Neural cell (in vitro differentiated cells): ENCODE data around the gene MR1. TPM values are rescaled to one million over a fixed set of nuclear protein-coding genes. Genes with fewer than 3 reads are reported as not detected.

Experiments
- H2AFZ ChIP-seq: fragments of 200-600, 300-800 bp; sonication (generic), shearing (Covaris generic); 2 replicates; pipeline ENCODE4 v1.6.0; 2014; ENCODE audit warnings: low read depth, mild to moderate bottlenecking, antibody characterized with exemption, low read length, moderate library complexity
- H3F3A ChIP-seq: fragments of 200-600 bp; shearing (Covaris generic); 2 replicates; pipeline ENCODE4 v1.6.1; 2016; ENCODE audit warnings: mild to moderate bottlenecking, moderate library complexity, mixed read lengths, antibody characterized with exemption, low read length; ENCODE audit not compliant: insufficient read depth, poor library complexity, severe bottlenecking
- H3K27ac ChIP-seq: fragments of 200-600, 300-800 bp; sonication (generic), shearing (Covaris generic); 2 replicates; pipeline ENCODE4 v1.5.1; 2014; ENCODE audit warnings: mild to moderate bottlenecking, low read length, moderate library complexity
- H3K27me3 ChIP-seq: fragments of 300-800, 200-600 bp; sonication (generic), shearing (Covaris generic); 2 replicates; pipeline ENCODE4 v1.6.0; 2014; ENCODE audit warnings: mild to moderate bottlenecking, low read depth, low read length, moderate library complexity; ENCODE audit not compliant: insufficient read depth
- H3K36me3 ChIP-seq: fragments of 300-800, 200-600 bp; sonication (generic), shearing (Covaris generic); 2 replicates; pipeline ENCODE4 v1.5.1; 2014; ENCODE audit warnings: mild to moderate bottlenecking, antibody characterized with exemption, low read length, moderate library complexity; ENCODE audit not compliant: insufficient read depth
- H3K4me2 ChIP-seq: fragments of 300-800, 200-600 bp; sonication (generic), shearing (Covaris generic); 2 replicates; pipeline ENCODE4 v1.6.0; 2014; ENCODE audit warnings: mild to moderate bottlenecking, low read length
- H3K4me3 ChIP-seq: fragments of 300-800, 200-600 bp; sonication (generic), shearing (Covaris generic); 2 replicates; pipeline ENCODE4 v1.5.1; 2014; ENCODE audit warnings: mild to moderate bottlenecking, low read length, moderate library complexity
- H3K79me2 ChIP-seq: fragments of 200-600 bp; shearing (Covaris generic); replicated peaks from 2 replicates; pipeline ENCODE4 v1.6.0; 2014; ENCODE audit warnings: mild to moderate bottlenecking, low read length, moderate library complexity; ENCODE audit not compliant: insufficient read depth
- H3K9ac ChIP-seq: fragments of 300-800, 200-600 bp; sonication (generic), shearing (Covaris generic); 2 replicates; pipeline ENCODE4 v1.6.1; 2016; ENCODE audit warnings: mild to moderate bottlenecking, low read length, mixed read lengths
- H3K9me2 ChIP-seq: fragments of 200-600 bp; shearing (Covaris generic); 2 replicates; pipeline ENCODE4 v1.6.1; 2016; ENCODE audit warnings: mild to moderate bottlenecking, low read length, mixed read lengths; ENCODE audit not compliant: insufficient read depth
- H3K9me3 ChIP-seq: fragments of 200-600, 300-800 bp; sonication (generic), shearing (Covaris generic); 2 replicates; pipeline ENCODE4 v1.6.1; 2016; ENCODE audit warnings: mild to moderate bottlenecking, mixed run types, low read length, moderate library complexity, mixed read lengths
- H4K20me1 ChIP-seq: fragments of 200-600 bp; shearing (Covaris generic); 2 replicates; pipeline ENCODE4 v1.6.1; 2016; ENCODE audit warnings: mild to moderate bottlenecking, mixed run types; ENCODE audit not compliant: insufficient read depth
- EP300 ChIP-seq: fragments of 450-650 bp; conservative IDR thresholded peaks from 2 replicates; pipeline ENCODE4 v1.6.1; 2014; ENCODE audit warnings: antibody characterized with exemption, mild to moderate bottlenecking, moderate library complexity; ENCODE audit not compliant: poor library complexity, severe bottlenecking
- EZH2 ChIP-seq: fragments of 200-600, 300-800 bp; shearing (Covaris generic), sonication (generic); IDR thresholded peaks from 2 replicates; pipeline ENCODE4 v1.6.1; 2014; ENCODE audit warnings: antibody characterized with exemption, low read length, borderline replicate concordance, mild to moderate bottlenecking; ENCODE audit not compliant: insufficient read depth, poor library complexity, severe bottlenecking
- MXI1 ChIP-seq: fragments of 450-650 bp; conservative IDR thresholded peaks from 2 replicates; pipeline ENCODE4 v1.6.1; 2014; ENCODE audit warnings: antibody characterized with exemption, mild to moderate bottlenecking; ENCODE audit not compliant: poor library complexity, severe bottlenecking
- POLR2AphosphoS5 ChIP-seq: IDR thresholded peaks from 2 replicates; pipeline ENCODE4 v1.6.1; 2012
- RAD21 ChIP-seq: fragments of 450-650 bp; conservative IDR thresholded peaks from 2 replicates; pipeline ENCODE4 v1.6.1; 2014; ENCODE audit warnings: antibody characterized with exemption, mild to moderate bottlenecking, moderate library complexity
- SMC3 ChIP-seq: fragments of 450-650 bp; conservative IDR thresholded peaks from 2 replicates; pipeline ENCODE4 v1.6.1; 2014; ENCODE audit warnings: antibody characterized with exemption, mild to moderate bottlenecking, moderate library complexity; ENCODE audit not compliant: poor library complexity
- TAF1 ChIP-seq: IDR thresholded peaks from 2 replicates; pipeline ENCODE4 v1.6.1; 2012; ENCODE audit warnings: low read depth
- polyA plus RNA-seq: library from polyadenylated mRNA; depleted of rRNA; stranded (reverse); fragments of >200 nt; gene quantifications from 2 replicates; pipeline ENCODE4 v1.2.3, GENCODE V29; 2014
- TF ChIP-seq, protein P1 (sequence below): IDR thresholded peaks from 2 replicates; pipeline ENCODE4 v1.6.1; 2012; ENCODE audit warnings: borderline replicate concordance
- TF ChIP-seq, protein P2 (sequence below): fragments of 450-650 bp; IDR thresholded peaks from 2 replicates; pipeline ENCODE4 v1.5.1; 2014; ENCODE audit warnings: antibody characterized with exemption, mild to moderate bottlenecking, moderate library complexity; ENCODE audit not compliant: poor library complexity, severe bottlenecking

MR1 gene
- polyA plus RNA-seq, 1 donor from 2014 or later, result not detected

GRCh38 chr1:181064011-181064623 lies 30.3 kb downstream of the MR1 start:
- H3K4me3 ChIP-seq, result no peak overlapping the region
- no peak overlapping the region for H3K4me2 ChIP-seq
- no peaks in the 10 kb centered on the region for H3K79me2 ChIP-seq
- H4K20me1 ChIP-seq, result no peaks in the 10 kb centered on the region
- peaks cover 3% of the 10 kb centered on the region for H3K9me3 ChIP-seq
- no peaks in the 10 kb centered on the region for H3K27me3 ChIP-seq
- no peak overlapping the region for H3K9ac ChIP-seq
- no peaks in the 10 kb centered on the region for H3K9me2 ChIP-seq
- no peak overlapping the region for H2AFZ ChIP-seq
- H3K36me3 ChIP-seq, result no peaks in the 10 kb centered on the region
- no peaks in the 10 kb centered on the region for H3F3A ChIP-seq
- H3K27ac ChIP-seq, result no peak overlapping the region
- TF ChIP-seq EZH2 (no peak), MXI1 (no peak), SMC3 (no peak), EP300 (no peak), POLR2AphosphoS5 (no peak), TAF1 (no peak), RAD21 (no peak)
- TF ChIP-seq, protein P1, sequence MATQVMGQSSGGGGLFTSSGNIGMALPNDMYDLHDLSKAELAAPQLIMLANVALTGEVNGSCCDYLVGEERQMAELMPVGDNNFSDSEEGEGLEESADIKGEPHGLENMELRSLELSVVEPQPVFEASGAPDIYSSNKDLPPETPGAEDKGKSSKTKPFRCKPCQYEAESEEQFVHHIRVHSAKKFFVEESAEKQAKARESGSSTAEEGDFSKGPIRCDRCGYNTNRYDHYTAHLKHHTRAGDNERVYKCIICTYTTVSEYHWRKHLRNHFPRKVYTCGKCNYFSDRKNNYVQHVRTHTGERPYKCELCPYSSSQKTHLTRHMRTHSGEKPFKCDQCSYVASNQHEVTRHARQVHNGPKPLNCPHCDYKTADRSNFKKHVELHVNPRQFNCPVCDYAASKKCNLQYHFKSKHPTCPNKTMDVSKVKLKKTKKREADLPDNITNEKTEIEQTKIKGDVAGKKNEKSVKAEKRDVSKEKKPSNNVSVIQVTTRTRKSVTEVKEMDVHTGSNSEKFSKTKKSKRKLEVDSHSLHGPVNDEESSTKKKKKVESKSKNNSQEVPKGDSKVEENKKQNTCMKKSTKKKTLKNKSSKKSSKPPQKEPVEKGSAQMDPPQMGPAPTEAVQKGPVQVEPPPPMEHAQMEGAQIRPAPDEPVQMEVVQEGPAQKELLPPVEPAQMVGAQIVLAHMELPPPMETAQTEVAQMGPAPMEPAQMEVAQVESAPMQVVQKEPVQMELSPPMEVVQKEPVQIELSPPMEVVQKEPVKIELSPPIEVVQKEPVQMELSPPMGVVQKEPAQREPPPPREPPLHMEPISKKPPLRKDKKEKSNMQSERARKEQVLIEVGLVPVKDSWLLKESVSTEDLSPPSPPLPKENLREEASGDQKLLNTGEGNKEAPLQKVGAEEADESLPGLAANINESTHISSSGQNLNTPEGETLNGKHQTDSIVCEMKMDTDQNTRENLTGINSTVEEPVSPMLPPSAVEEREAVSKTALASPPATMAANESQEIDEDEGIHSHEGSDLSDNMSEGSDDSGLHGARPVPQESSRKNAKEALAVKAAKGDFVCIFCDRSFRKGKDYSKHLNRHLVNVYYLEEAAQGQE, result no peak
- TF ChIP-seq, protein P2, sequence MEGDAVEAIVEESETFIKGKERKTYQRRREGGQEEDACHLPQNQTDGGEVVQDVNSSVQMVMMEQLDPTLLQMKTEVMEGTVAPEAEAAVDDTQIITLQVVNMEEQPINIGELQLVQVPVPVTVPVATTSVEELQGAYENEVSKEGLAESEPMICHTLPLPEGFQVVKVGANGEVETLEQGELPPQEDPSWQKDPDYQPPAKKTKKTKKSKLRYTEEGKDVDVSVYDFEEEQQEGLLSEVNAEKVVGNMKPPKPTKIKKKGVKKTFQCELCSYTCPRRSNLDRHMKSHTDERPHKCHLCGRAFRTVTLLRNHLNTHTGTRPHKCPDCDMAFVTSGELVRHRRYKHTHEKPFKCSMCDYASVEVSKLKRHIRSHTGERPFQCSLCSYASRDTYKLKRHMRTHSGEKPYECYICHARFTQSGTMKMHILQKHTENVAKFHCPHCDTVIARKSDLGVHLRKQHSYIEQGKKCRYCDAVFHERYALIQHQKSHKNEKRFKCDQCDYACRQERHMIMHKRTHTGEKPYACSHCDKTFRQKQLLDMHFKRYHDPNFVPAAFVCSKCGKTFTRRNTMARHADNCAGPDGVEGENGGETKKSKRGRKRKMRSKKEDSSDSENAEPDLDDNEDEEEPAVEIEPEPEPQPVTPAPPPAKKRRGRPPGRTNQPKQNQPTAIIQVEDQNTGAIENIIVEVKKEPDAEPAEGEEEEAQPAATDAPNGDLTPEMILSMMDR, result no peak

DNA sequence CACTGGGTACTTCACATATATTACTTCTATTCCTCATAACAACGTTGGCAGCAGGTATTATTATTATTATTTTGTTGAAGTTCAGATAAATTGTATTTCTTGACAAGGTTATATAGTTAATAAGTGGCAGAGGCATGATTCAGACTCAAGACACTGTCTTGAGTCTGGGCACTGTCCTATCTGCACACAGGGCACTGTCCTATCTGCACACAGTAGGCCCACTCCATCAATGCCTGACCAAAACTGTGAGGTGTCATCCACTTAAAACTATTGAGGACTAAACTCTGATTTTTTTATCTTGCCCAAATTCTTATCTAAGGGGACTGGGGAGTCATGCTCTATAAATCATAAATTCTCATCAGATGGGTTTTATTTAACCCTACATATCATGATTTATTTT lies 30.9 kb downstream of the MR1 start:
- Histone ChIP-seq H3K4me2 (no peak overlapping the region), H3K27ac (no peak overlapping the region), H4K20me1 (no peaks in the 10 kb centered on the region), H2AFZ (no peak overlapping the region), H3K9ac (no peak overlapping the region), H3K27me3 (no peaks in the 10 kb centered on the region), H3F3A (no peaks in the 10 kb centered on the region), H3K36me3 (no peaks in the 10 kb centered on the region), H3K4me3 (no peak overlapping the region), H3K9me3 (no peaks in the 10 kb centered on the region), H3K9me2 (no peaks in the 10 kb centered on the region), H3K79me2 (no peaks in the 10 kb centered on the region)
- TF ChIP-seq, protein P2, result no peak
- TF ChIP-seq POLR2AphosphoS5 (no peak), MXI1 (no peak), EP300 (no peak), RAD21 (no peak), EZH2 (no peak), TAF1 (no peak), SMC3 (no peak)
- TF ChIP-seq, protein P1, result no peak
